GM23338 (cell line): Measurements from ENCODE around the gene PSPC1. TPM values are rescaled to one million over a fixed set of nuclear protein-coding genes. Genes with fewer than 3 reads are reported as not detected.

Experiments used
- ATAC-seq: fragments of 200-7000 bp; cut with Tn5 transposase; 3 replicates; pipeline ENCODE4 v1.9.1; 2020
- DNase-seq: peaks from one replicate; pipeline ENCODE4 v3.0.0-alpha.2; 2015; ENCODE audit warnings: low spot score
- H2AFZ ChIP-seq: fragments of 200-600 bp; sonication (generic); 2 replicates; pipeline ENCODE4 v1.8.0; 2016; ENCODE audit warnings: antibody characterized with exemption, mild to moderate bottlenecking, moderate library complexity
- H3F3A ChIP-seq: fragments of 200-600 bp; sonication (generic); replicated peaks from 2 replicates; pipeline ENCODE4 v1.8.0; 2017; ENCODE audit warnings: antibody characterized with exemption, mixed run types, low read depth
- H3K27ac ChIP-seq: fragments of 200-600 bp; sonication (generic); 2 replicates; pipeline ENCODE4 v1.6.1; 2016; ENCODE audit warnings: low read depth
- H3K27me3 ChIP-seq: fragments of 200-600 bp; sonication (generic); 2 replicates; pipeline ENCODE4 v1.8.0; 2016; ENCODE audit warnings: mild to moderate bottlenecking, mixed run types, moderate library complexity; ENCODE audit not compliant: insufficient read depth
- H3K36me3 ChIP-seq: fragments of 200-600 bp; sonication (generic); 2 replicates; pipeline ENCODE4 v1.8.0; 2016; ENCODE audit warnings: mild to moderate bottlenecking; ENCODE audit not compliant: insufficient read depth
- H3K4me1 ChIP-seq: fragments of 200-600 bp; sonication (generic); 2 replicates; pipeline ENCODE4 v1.8.0; 2016; ENCODE audit warnings: mild to moderate bottlenecking, moderate library complexity; ENCODE audit not compliant: insufficient read depth
- H3K4me2 ChIP-seq: fragments of 200-600 bp; sonication (generic); 2 replicates; pipeline ENCODE4 v1.7.1; 2017; ENCODE audit warnings: mixed run types
- H3K4me3 ChIP-seq: fragments of 200-600 bp; sonication (generic); 2 replicates; pipeline ENCODE4 v1.6.1; 2016; ENCODE audit warnings: mixed run types
- H3K79me2 ChIP-seq: fragments of 200-600 bp; sonication (generic); replicated peaks from 2 replicates; pipeline ENCODE4 v1.8.0; 2017; ENCODE audit warnings: mild to moderate bottlenecking; ENCODE audit not compliant: insufficient read depth
- H3K9me2 ChIP-seq: fragments of 200-600 bp; sonication (generic); 2 replicates; pipeline ENCODE4 v1.8.0; 2017; ENCODE audit not compliant: insufficient read depth
- H4K20me1 ChIP-seq: fragments of 200-600 bp; sonication (generic); replicated peaks from 2 replicates; pipeline ENCODE4 v1.8.0; 2017; ENCODE audit warnings: mild to moderate bottlenecking; ENCODE audit not compliant: insufficient read depth
- H3K27ac Mint-ChIP-seq: 2 replicates; pipeline ENCODE4 v1.8.0; 2020; ENCODE audit warnings: inconsistent platforms, mild to moderate bottlenecking, moderate library complexity, mixed read lengths
- H3K27me3 Mint-ChIP-seq: 3 replicates; pipeline ENCODE4 v1.8.0; 2022; ENCODE audit warnings: low read depth, mild to moderate bottlenecking, moderate library complexity, mixed read lengths, inconsistent platforms; ENCODE audit not compliant: insufficient read depth, poor library complexity
- H3K36me3 Mint-ChIP-seq: 3 replicates; pipeline ENCODE4 v1.8.0; 2021; ENCODE audit warnings: low read depth, mild to moderate bottlenecking, inconsistent platforms, moderate library complexity, mixed read lengths
- H3K4me1 Mint-ChIP-seq: 3 replicates; pipeline ENCODE4 v1.8.0; 2020; ENCODE audit warnings: mild to moderate bottlenecking, inconsistent platforms, mixed read lengths
- H3K4me3 Mint-ChIP-seq: 3 replicates; pipeline ENCODE4 v1.8.0; 2021; ENCODE audit warnings: moderate library complexity, mild to moderate bottlenecking, inconsistent platforms, mixed read lengths
- H3K9me3 Mint-ChIP-seq: 3 replicates; pipeline ENCODE4 v1.8.0; 2020; ENCODE audit warnings: moderate library complexity, mild to moderate bottlenecking, inconsistent platforms, mixed read lengths
- CREB1 ChIP-seq: fragments of 250-450 bp; sonication (Bioruptor Pico); IDR thresholded peaks from 2 replicates; pipeline ENCODE4 v1.5.0; 2020; ENCODE audit warnings: low read depth, mild to moderate bottlenecking, moderate library complexity
- CTCF ChIP-seq, 2 experiments: fragments of 200-600 bp in 1 of 2; sonication (generic) in 1 of 2; conservative IDR thresholded peaks; 2 replicates each; pipeline versions ENCODE4 v1.5.1 to v1.6.1; 2016 to 2017; ENCODE audit warnings: antibody characterized with exemption in 2 of 2, low read depth in 2 of 2, mild to moderate bottlenecking in 2 of 2, moderate library complexity in 1 of 2
- ETS1 ChIP-seq: IDR thresholded peaks from 2 replicates; pipeline ENCODE4 v1.6.1; 2016; ENCODE audit warnings: antibody characterized with exemption
- EZH2 ChIP-seq: fragments of 200-600 bp; sonication (generic); IDR thresholded peaks from one replicate; pipeline ENCODE4 v1.8.0; 2017; ENCODE audit warnings: antibody characterized with exemption, mild to moderate bottlenecking, low read depth; ENCODE audit not compliant: unreplicated experiment
- EZH2phosphoT487 ChIP-seq: fragments of 200-600 bp; sonication (generic); IDR thresholded peaks from one replicate; pipeline ENCODE4 v1.8.1; 2018; ENCODE audit warnings: antibody characterized with exemption; ENCODE audit not compliant: unreplicated experiment
- JUNB ChIP-seq: IDR thresholded peaks from one replicate; pipeline ENCODE4 v1.6.1; 2016; ENCODE audit warnings: antibody characterized with exemption; ENCODE audit not compliant: unreplicated experiment
- NANOG ChIP-seq: IDR thresholded peaks from 2 replicates; pipeline ENCODE4 v1.6.1; 2016; ENCODE audit warnings: antibody characterized with exemption, borderline replicate concordance
- POLR2AphosphoS5 ChIP-seq: IDR thresholded peaks from 2 replicates; pipeline ENCODE4 v1.6.1; 2016; ENCODE audit warnings: antibody characterized with exemption, low read depth
- REST ChIP-seq: IDR thresholded peaks from one replicate; pipeline ENCODE4 v1.6.1; 2018; ENCODE audit warnings: antibody characterized with exemption; ENCODE audit not compliant: unreplicated experiment
- STAT1 ChIP-seq: IDR thresholded peaks from one replicate; pipeline ENCODE4 v1.6.1; 2016; ENCODE audit warnings: antibody characterized with exemption; ENCODE audit not compliant: unreplicated experiment
- ZNF114 ChIP-seq: fragments of 250-450 bp; sonication (Bioruptor Pico); IDR thresholded peaks from 2 replicates; pipeline ENCODE4 v1.5.0; 2020; ENCODE audit warnings: mild to moderate bottlenecking, moderate library complexity
- ZNF331 ChIP-seq: fragments of 250-450 bp; sonication (Bioruptor Pico); IDR thresholded peaks from 2 replicates; pipeline ENCODE4 v1.5.0; 2020; ENCODE audit warnings: low read depth, mild to moderate bottlenecking, moderate library complexity
- ZNF462 ChIP-seq: fragments of 250-450 bp; sonication (Bioruptor Pico); IDR thresholded peaks from 2 replicates; pipeline ENCODE4 v1.5.0; 2020; ENCODE audit warnings: mild to moderate bottlenecking, moderate library complexity
- polyA plus RNA-seq: library from polyadenylated mRNA; unstranded; fragments of >200 nt; fragmentation: Nextera tagmentation; extraction: Ambion mirVana; gene quantifications from 2 replicates; pipeline ENCODE4 v1.2.1, GENCODE V29; 2016
- total RNA-seq: library from RNA; depleted of rRNA; stranded (reverse); fragments of >200 nt; shearing (Covaris generic); gene quantifications from 2 replicates; pipeline ENCODE4 v1.2.3, GENCODE V29; 2014

Gene PSPC1
- total and polyA plus RNA-seq, 2 experiments from 2014 or later: 38.2 to 80.2 TPM

- peaks cover 75% of the 10 kb centered on the region for H3K36me3 Mint-ChIP-seq
- peak overlapping the region; percentile 47; the same call in 1 of the 2 replicates for H3K27ac ChIP-seq
- no peak for ATAC-seq
These were observed 10.4 kb downstream of the PSPC1 start for GRCh38 chr13:19772306-19772705.

More at GRCh38 chr13:19772306-19772705, 10.4 kb downstream of the PSPC1 start:
- H3K36me3 ChIP-seq: peaks cover 33% of the 10 kb centered on the region
- peaks cover 100% of the 10 kb centered on the region for H3K79me2 ChIP-seq
- TF ChIP-seq ZNF331 (CRISPR knock-in tag) (no peak), STAT1 (no peak), CTCF (conservative IDR thresholded peaks at IDR 0.05; ENCODE audit: low read depth in 2 of 2) (no peak), JUNB (no peak), ZNF462 (CRISPR knock-in tag) (no peak), ETS1 (no peak), CREB1 (CRISPR knock-in tag) (no peak), EZH2phosphoT487 (no peak), POLR2AphosphoS5 (no peak), NANOG (no peak), EZH2 (no peak), ZNF114 (no peak), REST (no peak)
- Mint-ChIP-seq H3K27ac (no peak overlapping the region), H3K4me3 (no peak overlapping the region), H3K27me3 (peaks cover 3% of the 10 kb centered on the region), H3K9me3 (no peaks in the 10 kb centered on the region), H3K4me1 (peaks cover 6% of the 10 kb centered on the region)
- no peaks in the 10 kb centered on the region for H3K9me2 ChIP-seq
- H4K20me1 ChIP-seq: peaks cover 81% of the 10 kb centered on the region
- no peaks in the 10 kb centered on the region for H3K4me1 ChIP-seq
- no peak overlapping the region for H3K4me3 ChIP-seq
- 0 out of 2 replicates have a peak, but pooled peaks cover 9% of the 10 kb centered on the region for H3F3A ChIP-seq
- no peaks in the 10 kb centered on the region for H3K27me3 ChIP-seq
- no peak overlapping the region for H3K4me2 ChIP-seq
- no peak for DNase-seq
- no peak overlapping the region for H2AFZ ChIP-seq
